HG02759 (cell line): ENCODE data around the gene PDLIM3.

ENCODE experiments used
- ATAC-seq: cut with Tn5 transposase; IDR thresholded peaks from one replicate; pipeline ENCODE4 v1.9.1; 2021; ENCODE audit warnings: mild to moderate bottlenecking, moderate library complexity; ENCODE audit not compliant: unreplicated experiment

The PDLIM3 gene

DNA sequence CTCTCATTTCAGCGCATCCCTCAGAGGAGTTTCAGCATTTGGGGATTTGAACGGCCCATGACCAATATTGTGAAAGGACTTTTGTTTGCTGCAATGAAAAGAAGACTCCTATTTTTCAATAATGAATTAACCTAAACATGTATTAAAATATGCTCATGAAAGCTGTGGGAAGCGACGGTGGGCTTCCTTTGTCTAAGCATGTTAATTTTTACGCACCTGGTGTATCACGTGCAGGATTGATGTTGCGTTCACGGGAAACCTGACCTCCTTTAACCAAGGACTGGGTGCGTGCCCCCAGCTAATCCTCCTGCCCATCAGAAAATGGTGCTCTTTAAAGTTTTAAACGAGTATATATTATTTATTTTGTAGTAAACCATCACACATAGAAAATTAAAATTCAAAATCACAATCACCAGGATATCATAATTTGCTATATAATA is 63.2 kb downstream of the PDLIM3 start:
- ATAC-seq: no peak

DNA sequence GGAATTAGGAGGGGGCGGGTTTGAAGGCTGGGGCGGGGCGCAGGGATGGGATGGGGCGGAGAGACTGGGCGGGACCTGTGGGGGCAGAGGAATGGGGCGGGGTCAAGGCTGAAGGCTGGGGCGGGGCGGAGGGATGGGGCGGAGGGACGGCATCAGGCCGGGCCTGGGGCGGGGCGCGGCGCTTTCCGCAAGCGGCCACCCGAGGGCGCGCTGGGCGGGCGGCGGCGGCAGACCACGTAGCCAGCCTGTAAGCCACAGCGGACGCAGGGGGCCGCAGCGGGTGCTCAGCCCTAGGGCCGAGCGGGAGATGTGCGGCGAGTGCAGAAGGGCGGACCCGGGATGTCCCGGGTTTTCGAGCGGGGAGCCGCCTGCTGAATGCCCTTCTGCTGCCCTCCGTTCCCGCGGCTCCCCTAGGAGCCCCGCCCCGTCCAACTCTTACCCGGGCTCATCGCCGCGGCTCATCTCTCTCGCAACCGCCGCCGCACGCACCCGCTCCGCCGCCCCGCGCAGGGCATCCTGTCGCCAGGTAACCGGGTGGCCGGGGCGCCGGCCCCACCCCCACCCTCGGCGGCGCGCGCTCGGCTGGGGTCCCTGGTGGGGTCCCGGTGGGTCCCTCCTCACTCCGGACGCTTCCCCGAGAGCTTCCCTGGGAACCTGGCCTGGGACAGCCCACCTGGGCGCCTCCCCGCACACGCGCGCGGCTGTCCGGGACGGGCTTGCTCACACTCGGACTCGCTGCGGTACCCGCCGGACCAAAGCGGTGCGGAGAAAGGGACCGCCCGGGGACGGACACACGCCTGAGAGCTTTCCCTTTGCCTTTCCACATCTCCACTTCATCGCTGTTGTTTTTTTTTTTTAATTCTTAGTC is 63.8 kb downstream of the PDLIM3 start, which contains the start of gene CCDC110:
TSS of gene CCDC110 (minus strand) at position 499 of the 868 bp plus-strand sequence. CDS start at position 449, 50 bp downstream.
- ATAC-seq: peak; percentile 96

DNA sequence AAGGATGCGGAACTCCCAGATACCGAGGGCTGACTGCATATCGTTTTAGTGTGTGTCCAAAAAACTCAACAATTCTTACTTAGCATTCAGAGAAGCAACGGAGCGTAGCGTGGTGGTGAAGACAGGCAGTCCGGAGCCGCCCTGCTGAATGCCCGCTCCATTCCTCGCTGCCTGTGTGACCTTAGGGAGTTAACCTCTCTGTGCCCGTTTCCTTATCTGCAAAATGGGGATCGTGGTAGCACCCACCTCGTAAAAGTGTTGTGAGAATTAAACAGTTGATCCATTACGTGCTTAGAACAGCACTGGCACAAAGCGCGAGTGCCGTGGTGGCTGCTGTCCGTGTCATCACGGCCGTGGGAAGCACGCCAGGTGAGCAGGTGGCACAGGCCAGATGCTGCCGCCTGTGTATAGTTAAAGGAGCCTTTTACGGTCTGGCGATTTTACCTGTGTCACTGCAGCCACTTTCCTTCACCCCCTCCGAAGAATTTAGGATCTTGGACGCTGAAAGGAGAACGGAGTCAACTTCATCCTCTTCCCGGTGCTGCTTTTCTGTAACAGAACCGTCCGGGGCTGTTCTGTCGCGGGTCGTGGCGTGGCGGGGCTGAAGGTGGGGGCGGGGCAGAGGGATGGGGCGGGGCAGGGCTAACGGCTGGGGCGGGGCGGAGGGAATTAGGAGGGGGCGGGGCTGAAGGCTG is 64.7 kb downstream of the PDLIM3 start:
- peak; percentile 1 for ATAC-seq

DNA sequence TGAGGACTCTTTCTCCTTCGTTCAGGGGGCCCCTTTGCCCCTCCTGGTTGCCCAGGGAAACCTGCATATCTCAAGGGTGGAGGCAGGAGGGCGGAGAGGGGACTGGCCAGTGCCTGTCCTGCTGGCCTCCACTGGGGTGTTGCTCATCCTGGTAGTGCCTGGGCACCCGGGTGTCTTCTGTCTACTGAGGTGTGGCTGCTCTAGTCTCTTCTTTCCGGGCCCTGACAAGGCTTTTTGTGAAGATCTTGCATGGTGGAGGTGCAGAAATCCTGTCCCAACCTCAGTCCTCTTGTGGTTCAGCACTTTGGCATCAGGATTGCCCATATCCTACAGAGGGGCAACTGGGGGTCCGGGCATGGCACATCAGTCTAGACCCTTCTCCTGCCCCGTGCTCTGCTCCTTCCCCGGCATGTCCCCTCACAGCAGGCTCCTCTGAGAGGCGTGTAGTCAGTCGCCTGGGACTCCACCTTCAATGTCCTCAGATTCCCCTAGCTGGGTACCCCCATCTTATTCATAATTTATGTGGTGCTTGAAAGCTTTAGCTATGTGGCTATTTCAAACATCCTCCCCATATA is 65.6 kb downstream of the PDLIM3 start:
- no peak for ATAC-seq

DNA sequence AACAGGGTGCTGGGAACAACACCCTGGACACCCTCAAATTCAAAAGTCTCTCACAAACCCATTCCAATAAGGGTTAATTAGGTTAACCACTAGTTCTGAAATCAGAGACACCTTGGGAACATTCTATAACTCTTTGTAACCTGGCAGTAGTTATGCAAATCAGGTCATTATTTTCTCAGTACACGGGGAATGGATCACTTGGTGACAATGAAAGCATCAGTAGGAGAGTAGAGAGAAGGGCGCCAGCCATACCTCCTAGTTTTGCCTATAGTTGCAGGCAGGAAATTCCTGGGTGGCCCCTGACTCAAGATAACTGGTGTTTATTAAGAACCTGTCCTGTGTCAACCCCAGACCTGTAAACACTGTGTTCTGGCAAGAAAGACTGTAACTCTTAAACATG is 66.3 kb downstream of the PDLIM3 start:
- no peak for ATAC-seq

DNA sequence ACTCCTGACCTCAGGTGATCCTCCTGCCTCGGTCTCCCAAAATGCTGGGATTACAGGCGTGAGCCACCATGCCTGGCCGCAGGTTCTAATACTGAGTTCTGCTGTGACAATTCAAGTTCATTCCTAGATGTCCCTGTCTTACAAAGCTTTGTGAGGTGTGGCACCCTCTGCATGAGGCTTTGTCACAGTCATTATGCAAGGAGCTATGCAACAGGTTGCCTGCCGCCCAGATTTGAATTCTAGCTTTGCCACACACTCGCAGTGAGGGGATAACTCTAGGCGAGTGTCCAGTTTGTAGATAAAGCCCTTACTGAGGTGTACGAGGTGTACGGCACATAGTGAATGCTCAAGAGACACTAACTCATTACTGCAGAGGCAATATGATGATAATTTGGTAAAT is 67.3 kb downstream of the PDLIM3 start:
- ATAC-seq: no peak

DNA sequence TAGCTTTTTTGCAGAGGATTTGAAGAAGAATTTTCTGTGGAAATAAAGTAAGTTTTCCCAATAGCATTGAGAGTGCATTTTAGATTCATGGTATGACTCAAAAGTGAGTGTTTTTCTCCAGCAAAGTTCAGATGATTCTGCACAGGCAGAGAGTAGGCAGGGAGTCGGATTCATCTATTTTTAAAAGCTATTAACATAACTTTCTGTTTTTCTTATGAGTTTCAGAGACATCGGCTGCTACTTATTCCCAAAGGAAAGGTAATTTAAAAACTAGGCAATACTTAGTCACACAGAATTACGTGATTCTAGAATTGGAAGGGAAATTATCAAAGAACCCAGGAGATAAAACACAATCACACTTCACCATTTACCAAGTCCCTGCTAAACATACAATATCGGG is 68.2 kb downstream of the PDLIM3 start:
- no peak for ATAC-seq

DNA sequence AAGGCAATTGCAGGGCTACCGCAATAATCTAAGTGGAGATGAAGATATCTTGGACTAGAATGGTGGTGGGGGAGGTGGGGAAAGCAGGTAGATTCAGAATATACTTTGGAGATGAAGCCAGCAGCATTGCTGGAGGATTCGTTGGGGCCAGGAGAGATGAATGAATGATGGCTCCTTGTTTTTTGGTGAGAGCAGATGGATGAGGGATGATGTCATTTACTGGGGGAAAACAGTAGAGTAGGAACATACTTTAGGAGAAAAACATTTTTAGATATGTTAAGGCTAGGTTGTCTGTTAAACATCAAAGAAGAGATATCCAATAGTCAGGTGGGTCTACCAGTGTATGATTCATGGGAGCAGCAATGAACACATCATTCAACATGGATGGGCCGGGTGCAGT is 69.6 kb downstream of the PDLIM3 start:
- no peak for ATAC-seq

DNA sequence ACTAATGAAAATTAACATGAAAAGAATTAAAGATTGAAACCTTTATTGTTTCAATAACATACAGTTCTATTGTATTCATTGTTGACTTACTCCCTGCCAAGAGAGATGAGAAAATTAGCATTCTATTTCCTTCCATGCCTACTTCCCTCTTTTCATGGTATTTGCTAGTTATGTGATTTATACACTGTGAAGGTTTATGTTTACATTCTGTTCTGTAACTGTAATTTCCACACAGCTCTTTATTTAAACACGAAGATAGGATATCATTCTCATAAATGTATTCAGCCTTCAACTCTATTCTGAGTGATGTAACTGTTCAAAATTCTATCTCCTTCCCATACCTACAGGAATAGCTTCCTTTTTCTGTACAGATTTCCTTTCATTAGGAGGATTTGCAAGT is 70.4 kb downstream of the PDLIM3 start:
- ATAC-seq: no peak

DNA sequence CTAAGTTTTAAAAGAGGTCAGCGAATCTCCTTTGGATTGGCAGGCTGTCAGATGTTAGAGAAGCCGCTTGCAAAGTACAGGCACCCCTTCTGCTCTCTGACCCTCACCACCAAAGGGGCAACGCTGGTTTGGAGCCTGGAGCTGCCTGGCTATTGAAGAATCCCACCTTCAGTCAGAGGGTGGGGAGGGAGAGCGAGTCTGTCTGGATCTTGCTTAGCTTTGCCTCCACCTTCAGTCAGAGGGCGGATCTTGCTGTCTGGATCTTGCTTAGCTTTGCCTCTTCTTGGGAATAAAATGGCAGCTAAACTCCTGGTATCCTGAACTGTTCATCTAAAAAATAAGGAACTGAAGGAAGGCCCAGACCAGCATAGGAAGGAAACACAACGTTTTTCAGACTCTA is 71.1 kb downstream of the PDLIM3 start:
- no peak for ATAC-seq

DNA sequence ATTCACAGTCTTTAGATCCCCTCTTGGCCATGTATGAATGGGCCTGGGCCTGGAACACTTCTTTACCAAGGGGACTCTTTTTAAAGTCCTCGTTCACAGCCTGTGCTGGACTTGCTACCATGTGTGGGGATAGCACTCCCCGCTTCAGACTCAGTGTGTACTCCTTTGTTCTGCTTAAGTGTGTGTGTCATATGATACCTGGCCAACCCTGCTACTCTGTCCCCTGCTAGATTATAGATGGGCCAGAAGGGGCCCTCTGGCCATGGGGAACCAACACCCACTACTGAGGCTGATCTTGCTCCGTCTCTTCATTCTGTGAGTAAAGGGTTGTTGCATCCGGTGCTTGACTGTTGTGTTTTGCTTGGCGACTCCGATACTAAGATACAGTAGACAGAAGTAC is 71.8 kb downstream of the PDLIM3 start:
- no peak for ATAC-seq

DNA sequence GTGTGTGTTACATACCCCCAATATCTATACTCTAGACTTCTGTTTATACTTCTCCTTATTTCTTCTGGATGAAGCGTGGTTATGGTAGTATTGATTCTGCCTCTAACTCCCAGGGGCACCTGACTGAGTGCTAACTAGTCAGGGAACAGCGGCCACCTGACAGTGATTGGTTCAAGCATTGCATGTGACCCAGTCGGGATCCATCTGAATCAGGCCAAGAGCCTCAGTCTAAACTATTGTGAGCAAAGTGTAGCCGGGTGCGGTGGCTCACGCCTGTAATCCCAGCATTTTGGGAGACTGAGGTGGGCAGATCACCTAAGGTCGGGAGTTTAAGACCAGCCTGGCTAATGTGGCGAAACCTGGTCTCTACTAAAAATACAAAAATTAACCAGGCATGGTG is 73.7 kb downstream of the PDLIM3 start:
- no peak for ATAC-seq

DNA sequence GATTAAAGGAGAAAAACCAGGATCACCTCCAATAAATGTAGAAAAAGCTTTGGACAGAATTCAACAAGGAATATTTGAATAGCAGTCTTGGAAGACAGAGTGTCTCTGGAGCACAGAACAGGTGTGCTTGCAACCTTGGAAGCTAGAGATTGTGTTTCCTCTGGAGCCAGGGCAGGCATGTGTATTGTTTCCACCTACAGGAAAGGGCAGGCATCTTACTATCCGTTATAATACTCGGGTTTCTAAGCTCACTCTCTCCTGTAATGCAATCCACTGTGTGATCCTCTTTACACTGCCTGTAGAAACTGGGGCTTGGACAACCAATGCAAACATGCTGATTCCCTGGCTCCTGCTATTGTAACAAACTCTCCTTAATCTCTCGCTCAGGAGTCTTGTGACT is 78.2 kb downstream of the PDLIM3 start:
- no peak for ATAC-seq

DNA sequence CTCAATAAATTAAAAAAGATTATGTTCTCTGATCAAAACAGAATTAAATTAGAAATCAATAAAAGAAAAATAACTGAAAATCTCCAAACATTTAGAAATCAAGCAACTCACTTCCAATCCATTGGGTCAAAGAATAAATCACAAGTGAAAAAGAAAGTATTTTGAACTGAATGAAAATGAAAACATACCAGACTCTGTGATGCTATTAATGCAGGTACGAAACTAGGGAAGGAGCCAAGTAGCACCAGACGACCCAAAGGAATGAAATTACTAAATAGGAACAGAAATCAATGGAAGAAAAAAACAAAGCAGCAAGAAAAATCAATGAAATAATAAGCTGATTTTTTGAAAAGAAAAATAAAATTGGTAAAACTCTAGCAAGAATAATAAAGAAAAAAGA is 79.2 kb downstream of the PDLIM3 start:
- no peak for ATAC-seq
